Body of pancreas (tissue), 4 donors: ENCODE results near the gene RFC2. TPM values are rescaled to one million over a fixed set of nuclear protein-coding genes. Genes with fewer than 3 reads are reported as not detected.
A peak's percentile ranks its signal among the peaks of the same experiment; 100 is the strongest.

Source experiments
- ATAC-seq: fragments of 150-250 bp; one replicate; pipeline ENCODE4 v1.9.1; 2016
- DNase-seq, 4 donors: peaks; one replicate each; pipeline ENCODE4 v3.0.0-alpha.2; 2019
- H3K27ac ChIP-seq, 4 donors: fragments of 200-600 bp; sonication (generic); 1 replicate in 3 of 4; 2 replicates in 1 of 4; pipeline versions ENCODE4 v1.5.1 to v1.6.1; 2016 to 2019; ENCODE audit warnings: mild to moderate bottlenecking in 1 of 4, mixed read lengths in 1 of 4, moderate library complexity in 1 of 4
- H3K27me3 ChIP-seq, 2 donors: fragments of 200-600 bp; sonication (generic); one replicate each; pipeline ENCODE4 v1.6.0; 2016; ENCODE audit warnings: mild to moderate bottlenecking in 1 of 2
- H3K36me3 ChIP-seq, 2 donors: fragments of 200-600 bp; sonication (generic); replicated peaks in 1 of 2; 2 replicates each; pipeline ENCODE4 v1.5.1; 2016; ENCODE audit warnings: low read depth in 2 of 2; ENCODE audit not compliant: insufficient read depth in 1 of 2
- H3K4me1 ChIP-seq: fragments of 200-600 bp; sonication (generic); one replicate; pipeline ENCODE4 v1.6.0; 2016
- H3K4me3 ChIP-seq, 2 donors: fragments of 200-600 bp; sonication (generic); 1 replicate in 1 of 2; 2 replicates in 1 of 2; pipeline ENCODE4 v1.5.1; 2016 to 2019
- H3K9me3 ChIP-seq, 3 donors: fragments of 200-600 bp; sonication (generic); 1 replicate in 2 of 3; 2 replicates in 1 of 3; pipeline ENCODE4 v1.5.1; 2016
- CTCF ChIP-seq, 7 experiments: fragments of 450-650 bp in 4 of 7; fragments of 200-600 bp in 3 of 7; sonication (generic) in 3 of 7; IDR thresholded peaks; one replicate each; pipeline ENCODE4 v1.5.1; 2016 to 2019; ENCODE audit warnings: antibody characterized with exemption in 7 of 7
- POLR2A ChIP-seq, 3 donors: fragments of 450-650 bp; IDR thresholded peaks; one replicate each; pipeline ENCODE4 v1.6.1; 2016; ENCODE audit warnings: antibody characterized with exemption in 3 of 3, mild to moderate bottlenecking in 2 of 3
- WGBS, 2 donors: methylation state at CpG; one replicate each; pipeline ENCODE4 v1.1.5; 2017; 5-methylcytosine and 5-hydroxymethylcytosine counted together
- intact Hi-C: fragments of 100-400 bp; cut with DNase I; formaldehyde crosslinking; loops from one replicate; pipeline ENCODE4 v1.15.1; 2023
- total RNA-seq, 2 donors: library from RNA; depleted of rRNA; stranded (reverse); fragments of >200 nt; gene quantifications; one replicate each; pipeline ENCODE4 v1.1.0, GENCODE V29; 2016

RFC2 gene
- total RNA-seq, 2 donors from 2014 or later = 7.9 to 10.1 TPM

- intact Hi-C loops = loop anchor here (10.0 kb wide), 1 partner anchor 114 kb away; no protein-coding TSS in a partner anchor
- H3K4me3 ChIP-seq = no peak overlapping the region
- peak overlapping the region in 1 of 4 donors; percentile 73 for H3K27ac ChIP-seq
- no peaks in the 10 kb centered on the region for H3K27me3 ChIP-seq
- WGBS, 2 donors = 88 to 91% methylated on average over 8 of the region's 8 CpGs
- H3K4me1 ChIP-seq = peaks cover 25% of the 10 kb centered on the region
- ATAC-seq (no peak), DNase-seq (no peak)
- H3K36me3 ChIP-seq = no peaks in the 10 kb centered on the region
- TF ChIP-seq POLR2A (IDR thresholded peaks at IDR 0.05) (no peak), CTCF (IDR thresholded peaks at IDR 0.05) (no peak)
- H3K9me3 ChIP-seq = no peaks in the 10 kb centered on the region
Observed at GRCh38 chr7:74280985-74281384, 26.8 kb upstream of the RFC2 start.

GRCh38 chr7:74277636-74278035 lies 23.4 kb upstream of the RFC2 start:
- H3K9me3 ChIP-seq = no peaks in the 10 kb centered on the region
- no peak overlapping the region for H3K4me3 ChIP-seq
- TF ChIP-seq POLR2A (IDR thresholded peaks at IDR 0.05) = no peak
- TF ChIP-seq CTCF (IDR thresholded peaks at IDR 0.05) = no peak
- WGBS, 2 donors = 94% methylated on average over 4 of the region's 4 CpGs
- H3K4me1 ChIP-seq = peaks cover 16% of the 10 kb centered on the region
- no peak overlapping the region for H3K27ac ChIP-seq
- H3K27me3 ChIP-seq = no peaks in the 10 kb centered on the region
- ATAC-seq = no peak
- no peaks in the 10 kb centered on the region for H3K36me3 ChIP-seq
- no peak for DNase-seq
- intact Hi-C loops = no loop called here

- 48 to 57% methylated on average over 6 of the region's 6 CpGs for WGBS, 2 donors
- intact Hi-C loops = no loop called here
- no peaks in the 10 kb centered on the region for H3K27me3 ChIP-seq
- H3K4me1 ChIP-seq = peaks cover 14% of the 10 kb centered on the region
- ATAC-seq (no peak), DNase-seq (peak in 1 of 4 donors; percentile 34)
- no peak overlapping the region for H3K4me3 ChIP-seq
- H3K36me3 ChIP-seq = no peaks in the 10 kb centered on the region
- peak in 6 of 7 experiments; percentile 12 to 48 (median 40) for TF ChIP-seq CTCF (IDR thresholded peaks at IDR 0.05)
- no peak for TF ChIP-seq POLR2A (IDR thresholded peaks at IDR 0.05)
- no peaks in the 10 kb centered on the region for H3K9me3 ChIP-seq
- H3K27ac ChIP-seq = no peak overlapping the region
Observed at GRCh38 chr7:74275401-74275881, 21.2 kb upstream of the RFC2 start.

GRCh38 chr7:74272305-74273038 lies 18.3 kb upstream of the RFC2 start:
- Histone ChIP-seq H3K4me1 (no peaks in the 10 kb centered on the region), H3K27me3 (no peaks in the 10 kb centered on the region), H3K27ac (peak overlapping the region in 3 of 4 donors; percentile 25 to 61 (median 51)), H3K9me3 (no peaks in the 10 kb centered on the region), H3K36me3 (no peaks in the 10 kb centered on the region), H3K4me3 (no peak overlapping the region)
- 62 to 77% methylated on average over 7 to 10 of the region's 10 CpGs for WGBS, 2 donors
- ATAC-seq (peak; percentile 30), DNase-seq (peak; percentile 39 to 79 (median 43))
- intact Hi-C loops = no loop called here
- TF ChIP-seq CTCF (IDR thresholded peaks at IDR 0.05) (no peak), POLR2A (IDR thresholded peaks at IDR 0.05) (no peak)
